Ishikawa (cell line): ENCODE data around the gene CES2.

Experiments
- FOXM1 ChIP-seq: IDR thresholded peaks from 2 replicates; pipeline ENCODE4 v1.6.1; 2012; ENCODE audit warnings: low read depth, borderline replicate concordance
- MAX ChIP-seq: IDR thresholded peaks from 2 replicates; pipeline ENCODE4 v1.6.1; 2012
- REST ChIP-seq: IDR thresholded peaks from 2 replicates; pipeline ENCODE4 v1.6.1; 2012; ENCODE audit warnings: low read depth, mild to moderate bottlenecking
- TAF1 ChIP-seq: IDR thresholded peaks from 2 replicates; pipeline ENCODE4 v1.6.1; 2012; ENCODE audit warnings: low read depth, mild to moderate bottlenecking
- TCF12 ChIP-seq: IDR thresholded peaks from 2 replicates; pipeline ENCODE4 v1.6.1; 2012; ENCODE audit warnings: low read depth
- USF1 ChIP-seq: IDR thresholded peaks from 2 replicates; pipeline ENCODE4 v1.6.1; 2012

- TF ChIP-seq MAX (no peak), USF1 (no peak), TAF1 (no peak), TCF12 (no peak), REST (no peak), FOXM1 (no peak)
These were observed 30.9 kb upstream of the CES2 start for GRCh38 chr16:66904428-66904845.
